NCI-H748 (cell line): Measurements from ENCODE around the gene WASF3.
"Not testable (repeated sequence)": the region's sequence is repeated elsewhere in the genome, so short reads cannot be mapped to it uniquely, and the experiment has no call there.

Source experiments
- DNase-seq: peaks from one replicate; lab custom pipeline; 2025; ENCODE audit not compliant: unreplicated experiment; lab: John Stamatoyannopoulos, UW

WASF3 gene

DNA sequence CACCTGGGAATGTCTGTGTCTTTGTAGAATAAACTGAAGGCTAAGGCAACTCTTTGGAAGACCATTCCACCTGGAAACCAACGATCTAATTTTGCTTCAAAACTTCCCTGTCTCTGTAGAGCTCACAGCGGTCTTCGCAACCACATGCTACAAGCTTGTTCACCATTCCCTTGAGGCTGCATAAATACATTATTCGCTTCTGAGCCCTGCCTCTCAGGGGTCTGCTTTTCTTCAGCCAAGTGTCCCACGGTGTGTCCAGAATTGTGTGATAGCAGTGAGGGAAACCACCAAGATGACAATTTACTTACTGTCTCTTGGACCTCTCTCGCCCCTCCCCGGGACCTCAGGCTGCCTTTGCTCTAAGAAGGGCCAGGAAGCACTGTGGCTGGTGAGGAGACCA lies 152.0 kb downstream of the WASF3 start:
- no peak for DNase-seq

DNA sequence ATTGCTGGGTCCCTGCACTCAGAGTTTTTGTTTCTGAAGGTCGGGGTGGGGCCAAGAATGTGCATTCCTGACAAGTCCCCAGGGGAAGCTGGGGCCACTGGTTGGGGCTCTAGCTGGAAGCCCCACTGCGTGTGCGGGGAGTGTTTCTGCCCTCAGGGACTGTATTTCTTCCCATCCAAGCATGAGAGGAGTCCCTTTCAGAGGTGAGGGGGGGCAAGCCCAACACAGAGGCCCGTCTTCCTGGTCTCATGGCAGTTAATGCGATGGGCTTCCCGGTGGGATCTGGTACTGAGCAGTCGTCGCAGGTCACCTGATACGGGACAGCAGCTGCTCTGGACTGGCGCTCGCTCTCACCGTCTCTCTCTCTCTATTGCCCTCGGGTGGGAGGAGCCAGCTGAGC lies 152.7 kb downstream of the WASF3 start:
- no peak for DNase-seq

DNA sequence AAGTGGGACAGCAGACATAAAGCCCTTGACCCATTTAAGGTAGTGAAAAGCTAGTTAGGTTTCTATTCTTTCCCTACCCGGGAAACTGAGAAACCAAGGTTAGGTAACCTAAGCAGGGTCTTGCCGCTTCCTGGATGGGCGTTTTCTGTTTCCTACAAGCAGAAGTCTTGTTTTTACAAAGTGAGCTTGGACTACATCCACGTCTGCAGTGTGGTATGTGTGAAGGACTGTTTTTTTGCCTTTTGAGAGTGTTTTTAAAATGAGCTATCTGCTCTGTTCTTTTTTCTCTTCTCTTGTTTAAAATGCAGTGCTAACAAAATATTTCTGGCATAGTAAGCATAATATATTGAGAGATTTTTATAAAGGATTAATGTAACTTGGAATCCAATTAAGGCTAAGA lies 153.7 kb downstream of the WASF3 start:
- DNase-seq = no peak

GRCh38 chr13:26713341-26713740 lies 155.9 kb downstream of the WASF3 start:
- DNase-seq = no peak

DNA sequence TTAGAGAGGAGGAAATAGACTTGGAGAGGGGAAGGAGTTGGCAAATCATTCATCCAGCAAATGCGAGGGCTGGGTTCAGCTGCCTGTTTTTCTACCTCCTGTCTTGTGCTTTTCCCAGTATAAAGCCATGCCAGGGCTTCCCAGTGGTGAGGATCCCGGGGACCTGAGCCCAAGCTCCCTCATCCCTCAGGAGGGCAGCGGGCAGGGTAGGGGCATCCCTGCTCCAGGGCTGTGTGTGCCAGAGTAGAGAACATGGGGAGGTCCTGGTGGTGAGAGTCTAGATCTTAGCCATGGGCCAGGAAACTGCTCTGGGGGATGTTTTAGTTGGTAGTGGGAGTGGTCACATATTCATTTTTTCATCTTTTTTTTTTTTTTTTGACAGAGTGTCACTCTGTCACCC lies 159.5 kb downstream of the WASF3 start:
- DNase-seq = no peak

GRCh38 chr13:26718146-26718545 lies 160.7 kb downstream of the WASF3 start:
- no peak for DNase-seq

- no peak for DNase-seq
Observed at GRCh38 chr13:26718872-26719271, 161.4 kb downstream of the WASF3 start.

GRCh38 chr13:26719356-26719945 lies 162.0 kb downstream of the WASF3 start:
- peak; percentile 91 for DNase-seq

- DNase-seq = peak; percentile 82
Observed at GRCh38 chr13:26721251-26722121, 164.0 kb downstream of the WASF3 start.

DNA sequence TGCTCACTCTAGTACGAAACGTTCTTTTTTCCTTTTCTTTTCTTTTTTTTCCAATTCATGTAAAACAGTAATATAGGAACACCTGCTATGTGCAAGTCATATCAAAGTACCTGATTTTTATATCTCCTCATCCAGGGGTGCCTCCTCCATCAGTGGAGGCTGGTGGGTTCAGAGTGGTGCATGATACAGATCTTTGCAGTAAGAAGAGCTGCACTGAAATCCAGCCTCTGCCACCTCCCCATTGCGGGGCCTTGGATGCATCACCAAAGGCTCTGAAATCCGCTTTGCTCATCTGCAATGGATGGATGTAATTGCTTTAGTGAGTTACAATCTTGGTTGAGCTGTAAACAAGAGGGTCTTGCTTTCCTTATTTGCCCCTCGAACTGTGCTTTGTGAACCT lies 164.8 kb downstream of the WASF3 start:
- DNase-seq = no peak

DNA sequence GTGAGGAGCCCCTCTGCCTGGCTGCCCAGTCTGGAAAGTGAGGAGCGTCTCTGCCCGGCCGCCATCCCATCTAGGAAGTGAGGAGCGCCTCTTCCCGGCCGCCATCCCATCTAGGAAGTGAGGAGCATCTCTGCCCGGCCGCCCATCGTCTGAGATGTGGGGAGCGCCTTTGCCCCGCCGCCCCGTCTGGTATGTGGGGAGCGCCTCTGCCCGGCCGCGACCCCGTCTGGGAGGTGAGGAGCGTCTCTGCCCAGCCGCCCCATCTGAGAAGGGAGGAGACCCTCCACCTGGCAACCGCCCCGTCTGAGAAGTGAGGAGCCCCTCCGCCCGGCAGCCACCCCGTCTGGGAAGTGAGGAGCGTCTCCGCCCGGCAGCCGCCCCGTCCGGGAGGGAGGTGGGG lies 166.1 kb downstream of the WASF3 start:
- not testable (repeated sequence) for DNase-seq

DNA sequence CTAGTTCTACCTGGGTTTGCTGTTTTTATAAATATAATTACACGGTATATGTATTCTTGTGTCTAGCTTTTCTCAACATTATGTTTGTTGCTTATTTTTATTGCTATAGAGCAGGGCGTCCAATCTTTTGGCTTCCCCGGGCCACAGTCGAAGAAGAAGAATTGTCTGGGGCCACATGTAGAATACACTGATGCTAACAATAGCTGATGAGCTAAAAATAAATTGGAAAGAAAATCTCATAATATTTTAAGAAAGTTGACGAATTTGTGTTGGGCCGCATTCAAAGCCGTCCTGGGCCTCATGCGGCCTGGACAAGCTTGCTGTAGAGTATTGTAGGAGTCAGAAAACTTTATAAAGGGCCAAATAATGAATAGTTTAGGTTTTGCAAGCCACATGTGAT lies 169.2 kb downstream of the WASF3 start:
- DNase-seq = no peak

- DNase-seq = no peak
Observed at GRCh38 chr13:26727122-26727521, 169.6 kb downstream of the WASF3 start.

- DNase-seq = peak; percentile 36
Observed at GRCh38 chr13:26727633-26728032, 170.2 kb downstream of the WASF3 start.

- no peak for DNase-seq
Observed at GRCh38 chr13:26735677-26736076, 178.2 kb downstream of the WASF3 start.
